AG09319 (cell line): ENCODE data around the gene BTF3L4.
A peak's percentile ranks its signal among the peaks of the same experiment; 100 is the strongest.

Source experiments
- DNase-seq: peaks from one replicate; pipeline ENCODE4 v3.0.0-alpha.2; 2010; ENCODE audit warnings: low read depth; ENCODE audit errors: extremely low read depth
- CTCF ChIP-seq: IDR thresholded peaks from 2 replicates; pipeline ENCODE4 v1.5.1; 2011; ENCODE audit warnings: low read depth, mild to moderate bottlenecking, inconsistent platforms, low read length, moderate library complexity

Gene BTF3L4

GRCh38 chr1:52139817-52140540 lies 83.9 kb downstream of the BTF3L4 start:
- DNase-seq = peak; percentile 61
- no peak for TF ChIP-seq CTCF
